Measurements from ENCODE around the gene NRGN. TPM values are rescaled to one million over a fixed set of nuclear protein-coding genes. Genes with fewer than 3 reads are reported as not detected.

NRGN gene
- total RNA-seq, 1 experiment from 2014 or later: 2.9 TPM

- Mint-ChIP-seq H3K27me3 (ENCODE audit: low read depth) (peaks cover 54% of the 10 kb centered on the region), H3K4me3 (no peak overlapping the region), H3K36me3 (peaks cover 3% of the 10 kb centered on the region; the same call in 1 of the 2 replicates), H3K9me3 (peaks cover 6% of the 10 kb centered on the region), H3K27ac (no peak overlapping the region), H3K4me1 (peaks cover 4% of the 10 kb centered on the region)
- no peak for ATAC-seq
- TF ChIP-seq NFATC4 (CRISPR knock-in tag; IDR thresholded peaks at IDR 0.05): no peak
- TF ChIP-seq NR3C1 (CRISPR knock-in tag; conservative IDR thresholded peaks at IDR 0.05; ENCODE audit: low read depth): no peak
- no peak for TF ChIP-seq HMGA2 (CRISPR knock-in tag; IDR thresholded peaks at IDR 0.05)
- TF ChIP-seq FOXP4 (CRISPR knock-in tag; IDR thresholded peaks at IDR 0.05): no peak
- no peak for TF ChIP-seq ATF6 (CRISPR knock-in tag; IDR thresholded peaks at IDR 0.05)
- TF ChIP-seq SOX15 (CRISPR knock-in tag; IDR thresholded peaks at IDR 0.05): no peak
- TF ChIP-seq E2F1 (CRISPR knock-in tag; IDR thresholded peaks at IDR 0.05): no peak
- no peak for TF ChIP-seq ZNF425 (CRISPR knock-in tag; conservative IDR thresholded peaks at IDR 0.05)
- TF ChIP-seq SMAD4 (CRISPR knock-in tag; IDR thresholded peaks at IDR 0.05): no peak
- no peak for TF ChIP-seq ZBTB43 (CRISPR knock-in tag; IDR thresholded peaks at IDR 0.05)
- no peak for TF ChIP-seq CREB1 (CRISPR knock-in tag; IDR thresholded peaks at IDR 0.05)
- no peak for TF ChIP-seq AR (CRISPR knock-in tag; IDR thresholded peaks at IDR 0.05)
- no peak for TF ChIP-seq CREM (CRISPR knock-in tag; IDR thresholded peaks at IDR 0.05)
- TF ChIP-seq E2F4 (CRISPR knock-in tag; IDR thresholded peaks at IDR 0.05; ENCODE audit: borderline replicate concordance, low read depth): no peak
- no peak for TF ChIP-seq NFE2L1 (CRISPR knock-in tag; IDR thresholded peaks at IDR 0.05)
- TF ChIP-seq ZNF121 (CRISPR knock-in tag; IDR thresholded peaks at IDR 0.05): no peak
- TF ChIP-seq ZNF317 (CRISPR knock-in tag; IDR thresholded peaks at IDR 0.05; ENCODE audit: borderline replicate concordance, low read depth): no peak
- TF ChIP-seq IRF2 (CRISPR knock-in tag; IDR thresholded peaks at IDR 0.05; ENCODE audit: borderline replicate concordance, low read depth): no peak
- ChIA-PET POLR2A (interaction anchor here (0.6 kb wide), 1 partner anchor 37 kb away, joined by 3 read pairs; no protein-coding TSS in a partner anchor), CTCF (no interaction called here)
- no peak for DNase-seq (ENCODE audit: low spot score)
These were observed 27.4 kb upstream of the NRGN start for GRCh38 chr11:124712392-124712791.
